ENCODE measurements around the gene LSP1. TPM values are rescaled to one million over a fixed set of nuclear protein-coding genes. Genes with fewer than 3 reads are reported as not detected.

The LSP1 gene
- total RNA-seq, 2 donors from 2014 or later, result 6.7 to 11.6 TPM

DNA sequence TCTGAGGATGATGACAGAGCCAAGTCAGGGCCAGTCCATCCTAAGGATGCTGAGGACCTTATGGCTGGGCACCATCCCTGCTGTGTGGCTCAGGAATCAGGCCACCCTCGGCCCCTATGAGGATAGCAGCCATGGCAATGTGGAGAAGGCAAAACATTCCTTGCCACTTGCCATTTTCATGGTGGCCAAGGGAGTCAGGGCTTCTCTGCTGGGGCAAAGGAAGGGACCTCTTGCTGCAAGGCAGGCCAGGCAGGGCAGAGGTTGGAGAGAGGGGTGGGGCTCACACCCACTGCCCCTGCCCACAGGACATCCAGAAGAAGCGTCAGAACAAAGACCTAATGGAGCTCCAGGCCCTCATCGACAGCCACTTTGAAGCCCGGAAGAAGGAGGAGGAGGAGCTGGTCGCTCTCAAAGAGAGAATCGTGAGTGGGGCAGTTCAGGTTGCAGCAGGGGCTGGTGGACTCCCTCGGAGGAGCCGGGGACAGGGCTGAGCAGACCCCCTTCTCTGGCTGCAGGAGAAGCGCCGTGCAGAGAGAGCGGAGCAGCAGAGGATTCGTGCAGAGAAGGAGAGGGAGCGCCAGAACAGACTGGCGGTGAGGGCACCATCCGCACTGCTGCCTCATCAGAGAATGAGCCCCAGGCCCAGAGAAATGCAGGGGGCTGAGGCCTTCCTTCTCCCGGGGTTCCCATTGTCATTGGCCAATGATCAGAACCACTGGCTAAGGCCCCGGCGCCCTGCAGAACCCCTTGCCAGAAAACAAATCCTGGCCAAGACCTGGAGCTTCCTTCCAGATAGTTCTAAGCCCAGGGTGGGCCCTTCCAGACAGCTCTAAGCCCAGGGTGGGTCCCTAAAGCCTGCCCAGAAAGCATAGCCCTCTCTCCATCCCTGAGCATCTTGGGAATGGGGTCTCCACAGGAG is 80.8 kb downstream of the LSP1 start:
- Histone ChIP-seq H3K9me3 (no peaks in the 10 kb centered on the region), H3K4me1 (replicated peaks) (no peaks in the 10 kb centered on the region), H3K36me3 (no peaks in the 10 kb centered on the region), H3K27me3 (replicated peaks; ENCODE audit: insufficient read depth) (peaks cover under 1% of the 10 kb centered on the region), H3K4me3 (no peak overlapping the region), H3K27ac (no peak overlapping the region)
- DNase-seq (ENCODE audit: low spot score), result no peak
- TF ChIP-seq POLR2A (IDR thresholded peaks at IDR 0.05), result no peak
- TF ChIP-seq, protein P1, sequence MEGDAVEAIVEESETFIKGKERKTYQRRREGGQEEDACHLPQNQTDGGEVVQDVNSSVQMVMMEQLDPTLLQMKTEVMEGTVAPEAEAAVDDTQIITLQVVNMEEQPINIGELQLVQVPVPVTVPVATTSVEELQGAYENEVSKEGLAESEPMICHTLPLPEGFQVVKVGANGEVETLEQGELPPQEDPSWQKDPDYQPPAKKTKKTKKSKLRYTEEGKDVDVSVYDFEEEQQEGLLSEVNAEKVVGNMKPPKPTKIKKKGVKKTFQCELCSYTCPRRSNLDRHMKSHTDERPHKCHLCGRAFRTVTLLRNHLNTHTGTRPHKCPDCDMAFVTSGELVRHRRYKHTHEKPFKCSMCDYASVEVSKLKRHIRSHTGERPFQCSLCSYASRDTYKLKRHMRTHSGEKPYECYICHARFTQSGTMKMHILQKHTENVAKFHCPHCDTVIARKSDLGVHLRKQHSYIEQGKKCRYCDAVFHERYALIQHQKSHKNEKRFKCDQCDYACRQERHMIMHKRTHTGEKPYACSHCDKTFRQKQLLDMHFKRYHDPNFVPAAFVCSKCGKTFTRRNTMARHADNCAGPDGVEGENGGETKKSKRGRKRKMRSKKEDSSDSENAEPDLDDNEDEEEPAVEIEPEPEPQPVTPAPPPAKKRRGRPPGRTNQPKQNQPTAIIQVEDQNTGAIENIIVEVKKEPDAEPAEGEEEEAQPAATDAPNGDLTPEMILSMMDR (IDR thresholded peaks at IDR 0.05), result no peak
- no peak for TF ChIP-seq POLR2AphosphoS5 (IDR thresholded peaks at IDR 0.05)
- WGBS, result 87% methylated on average over 18 of the region's 18 CpGs
- intact Hi-C loops (cut with DNase I), result loop anchor here (2.0 kb wide), 1 partner anchor 21 kb away; no protein-coding TSS in a partner anchor

DNA sequence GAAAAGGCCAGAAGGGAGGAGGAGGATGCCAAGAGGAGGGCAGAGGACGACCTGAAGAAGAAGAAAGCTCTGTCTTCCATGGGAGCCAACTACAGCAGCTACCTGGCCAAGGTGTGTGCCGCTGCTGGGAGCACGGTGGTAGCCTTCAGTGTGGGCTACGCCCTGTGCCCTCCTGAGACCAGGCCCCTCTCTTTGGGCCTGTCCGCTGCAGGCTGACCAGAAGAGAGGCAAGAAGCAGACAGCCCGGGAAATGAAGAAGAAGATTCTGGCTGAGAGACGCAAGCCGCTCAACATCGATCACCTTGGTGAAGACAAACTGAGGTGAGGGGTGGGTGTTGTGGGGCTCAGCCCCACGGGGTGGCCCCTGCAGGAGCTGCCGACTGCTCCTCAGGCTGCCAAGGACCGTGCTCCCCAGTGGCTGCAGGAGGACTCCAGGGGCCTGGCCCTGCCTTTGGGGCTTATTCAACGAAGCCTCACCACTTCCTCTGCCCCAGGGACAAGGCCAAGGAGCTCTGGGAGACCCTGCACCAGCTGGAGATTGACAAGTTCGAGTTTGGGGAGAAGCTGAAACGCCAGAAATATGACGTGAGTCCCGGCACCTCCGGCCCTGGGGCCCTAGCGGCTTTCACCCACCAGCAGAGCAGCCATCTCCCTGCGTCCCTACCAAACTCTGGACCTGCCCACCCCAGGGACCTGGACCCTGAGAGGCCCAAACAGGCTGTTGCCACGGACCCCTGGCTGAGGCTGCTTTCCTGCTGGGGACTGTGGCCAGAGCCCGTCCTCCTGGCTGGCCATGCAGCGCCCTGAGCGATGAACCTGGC is 81.7 kb downstream of the LSP1 start:
- intact Hi-C loops (cut with DNase I), result loop anchor here (2.0 kb wide), 1 partner anchor 22 kb away; no protein-coding TSS in a partner anchor
- TF ChIP-seq, protein P1 (IDR thresholded peaks at IDR 0.05), result no peak
- TF ChIP-seq POLR2A (IDR thresholded peaks at IDR 0.05), result no peak
- no peak for TF ChIP-seq POLR2AphosphoS5 (IDR thresholded peaks at IDR 0.05)
- Histone ChIP-seq H3K9me3 (no peaks in the 10 kb centered on the region), H3K36me3 (no peaks in the 10 kb centered on the region), H3K4me3 (no peak overlapping the region), H3K27ac (no peak overlapping the region), H3K4me1 (replicated peaks) (no peaks in the 10 kb centered on the region), H3K27me3 (replicated peaks; ENCODE audit: insufficient read depth) (peaks cover 2% of the 10 kb centered on the region)
- no peak for DNase-seq (ENCODE audit: low spot score)
- WGBS, result 89% methylated on average over 22 of the region's 24 CpGs

DNA sequence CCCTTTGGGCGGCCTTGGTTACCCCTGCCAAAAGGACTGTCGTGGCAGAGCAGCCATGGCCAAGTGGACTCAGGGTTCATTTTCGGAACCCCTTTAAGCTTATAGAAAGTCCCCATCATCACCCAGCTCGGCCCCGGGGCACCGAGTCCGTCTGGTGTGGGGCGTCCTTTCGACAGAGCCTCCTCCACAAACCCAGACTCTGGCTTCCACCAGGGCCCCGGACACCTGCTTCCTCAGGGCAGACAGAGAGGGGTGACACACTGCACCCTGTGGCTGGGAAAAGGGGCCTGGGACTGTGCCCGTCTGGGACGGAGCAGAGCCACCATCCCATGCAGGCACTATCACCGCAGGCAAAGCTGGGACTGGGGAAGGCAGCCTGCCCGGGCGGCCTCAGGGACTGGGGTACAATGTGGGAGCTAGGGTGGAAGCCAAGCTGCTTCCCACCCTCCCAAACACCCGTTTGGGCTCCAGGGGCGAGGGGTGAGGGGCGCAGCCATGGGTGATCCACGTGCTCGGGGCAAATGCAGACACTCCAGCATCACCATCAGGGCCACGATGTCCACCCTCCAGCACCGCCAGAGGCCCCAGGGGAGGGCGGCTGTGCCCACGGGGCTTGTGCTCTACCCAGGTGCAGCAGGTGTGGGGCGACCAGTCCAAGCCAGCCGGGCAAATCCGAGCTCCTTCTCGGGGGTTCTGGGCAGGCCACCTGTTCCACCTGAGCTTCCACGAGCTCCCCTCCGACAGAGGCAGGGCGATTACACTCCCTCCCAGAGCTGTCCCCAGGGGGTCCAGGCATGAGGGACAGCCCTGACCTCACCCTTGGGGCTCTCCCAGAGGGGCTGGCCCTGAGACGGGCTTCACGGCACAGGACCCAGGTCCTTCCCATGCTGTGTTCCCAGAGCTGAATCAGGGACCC is 82.5 kb downstream of the LSP1 start:
- intact Hi-C loops (cut with DNase I), result loop anchor here (2.0 kb wide), 1 partner anchor 23 kb away; no protein-coding TSS in a partner anchor
- Histone ChIP-seq H3K4me3 (no peak overlapping the region), H3K27ac (no peak overlapping the region), H3K9me3 (no peaks in the 10 kb centered on the region), H3K4me1 (replicated peaks) (no peaks in the 10 kb centered on the region), H3K27me3 (replicated peaks; ENCODE audit: insufficient read depth) (peaks cover 2% of the 10 kb centered on the region), H3K36me3 (no peaks in the 10 kb centered on the region)
- TF ChIP-seq POLR2A (IDR thresholded peaks at IDR 0.05), result no peak
- TF ChIP-seq POLR2AphosphoS5 (IDR thresholded peaks at IDR 0.05), result no peak
- TF ChIP-seq, protein P1 (IDR thresholded peaks at IDR 0.05), result no peak
- DNase-seq (ENCODE audit: low spot score), result no peak
- 87% methylated on average over 30 of the region's 33 CpGs for WGBS

DNA sequence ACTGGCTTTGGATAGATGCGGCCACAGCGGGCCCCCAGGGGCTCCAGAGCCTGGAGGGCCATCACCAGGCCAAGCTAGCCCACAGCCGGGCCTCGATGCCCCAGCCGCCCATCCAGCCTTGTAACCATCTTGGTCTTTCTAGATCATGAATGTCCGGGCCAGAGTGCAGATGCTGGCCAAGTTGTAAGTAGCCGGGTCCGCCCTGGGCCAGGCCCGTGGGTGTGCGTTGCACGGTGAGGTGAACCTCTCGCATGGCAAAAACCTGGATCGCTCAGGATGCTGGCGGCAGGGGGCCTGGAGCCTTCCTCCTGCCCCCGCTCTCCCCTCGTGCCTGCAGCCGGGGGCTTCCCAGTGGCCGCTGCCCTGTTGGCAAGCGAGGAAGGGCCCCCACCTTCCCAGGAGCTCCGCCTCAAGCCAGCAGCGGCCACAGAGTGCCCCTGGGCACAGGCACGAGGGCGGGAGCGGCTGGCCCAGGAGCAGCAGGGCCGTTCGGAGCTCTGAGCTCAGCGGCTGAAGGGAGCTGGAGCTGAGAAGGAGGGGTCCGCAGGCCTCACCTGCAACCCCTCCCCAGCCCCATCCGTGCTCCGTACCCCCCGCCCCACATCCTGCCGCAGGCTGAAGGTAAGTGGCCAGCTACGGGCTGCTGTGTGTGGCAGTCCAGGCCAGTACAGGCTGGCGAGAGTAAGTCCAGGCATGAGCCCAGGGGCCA is 83.3 kb downstream of the LSP1 start:
- no peaks in the 10 kb centered on the region for H3K4me1 ChIP-seq (replicated peaks)
- intact Hi-C loops (cut with DNase I), result no loop called here
- TF ChIP-seq POLR2AphosphoS5 (IDR thresholded peaks at IDR 0.05) (no peak), POLR2A (IDR thresholded peaks at IDR 0.05) (no peak)
- TF ChIP-seq, protein P1 (IDR thresholded peaks at IDR 0.05), result no peak
- 92% methylated on average over 29 of the region's 34 CpGs for WGBS
- no peak overlapping the region for H3K27ac ChIP-seq
- DNase-seq (ENCODE audit: low spot score), result no peak
- H3K27me3 ChIP-seq (replicated peaks; ENCODE audit: insufficient read depth), result peaks cover 2% of the 10 kb centered on the region
- no peak overlapping the region for H3K4me3 ChIP-seq
- no peaks in the 10 kb centered on the region for H3K9me3 ChIP-seq
- H3K36me3 ChIP-seq, result no peaks in the 10 kb centered on the region
